Heart left ventricle (tissue), 13 donors: ENCODE data around the gene DMD.

Source experiments
- CTCF ChIP-seq, 12 donors: fragments of 200-600 bp; sonication (generic) in 4 of 12; IDR thresholded peaks; one replicate each; pipeline versions ENCODE4 v1.5.0 to v1.8.0; 2018 to 2022; ENCODE audit warnings: antibody characterized with exemption in 12 of 12, mild to moderate bottlenecking in 5 of 12
- POLR2A ChIP-seq, 2 donors: fragments of 450-650 bp; IDR thresholded peaks; one replicate each; pipeline ENCODE4 v1.6.1; 2017; ENCODE audit warnings: antibody characterized with exemption in 2 of 2, mild to moderate bottlenecking in 2 of 2, moderate library complexity in 2 of 2
- donor health status: ischemic (EF 13 %, LVEDD 7.1; RV severe dilation, severe dysfunction).
- donor health status: DM: no; HTN: yes; CAD: no.
- donor health status: DM: no; HTN: no; CAD: no.
- donor health status: ischemic (EF 25% LVEDD 6.9; RV normal size, moderate dysfunction).
- donor health status: ischemic (EF 25% LVEDD 5.7; RV mildly dilated, moderate dysfunction).
- donor health status: ischemic (EF 35%, LVEDD 5.7; RV mildly dilated, moderate dysfunction).
- donor health status: nonischemic (EF 11% LVEDD 7.7; RV severe dilation, severe dysfunction).
- donor health status: DM: yes; HTN: yes; CAD: no.
- donor health status: PGD.
- donor health status: ischemic (EF 29% LVEDD 5.4; RV normal size, mild dysfunction).
- donor health status: nonischemic (EF 23%, LVEDD 6.1; RV moderate dilation, normal function).

GRCh38 chrX:32937043-32937442, 274.3 kb downstream of the DMD start:
- TF ChIP-seq CTCF (IDR thresholded peaks at IDR 0.05) (no peak), POLR2A (IDR thresholded peaks at IDR 0.05) (no peak)
